HepG2 (cell line): Measurements from ENCODE around the gene TEDC2. TPM values are rescaled to one million over a fixed set of nuclear protein-coding genes. Genes with fewer than 3 reads are reported as not detected.

Source experiments
- ATAC-seq: fragments of 200-7000 bp; cut with Tn5 transposase; 3 replicates; pipeline ENCODE4 v1.9.1; 2020; ENCODE audit warnings: mild to moderate bottlenecking, moderate library complexity
- BruUV-seq: library from RNA; stranded (reverse); fragments of 400-500 nt; replicated peaks from 2 replicates; lab custom pipeline; 2021; lab: Mats Ljungman, UMichigan
- CTCF ChIA-PET: fragments of 300-600 bp; formaldehyde crosslinking; extraction: SDS; loops from one replicate; lab custom pipeline; 2021; ENCODE audit warnings: low total read pairs, inconsistent platforms, low intra/inter-chr PET ratio; lab: Yijun Ruan, JAX
- POLR2A ChIA-PET: fragments of 350-600 bp; sonication (Branson Sonifier 250); formaldehyde crosslinking; loops from one replicate; lab custom pipeline; 2020; ENCODE audit warnings: antibody characterized with exemption, inconsistent platforms; lab: Yijun Ruan, JAX
- DNase-seq: peaks from one replicate; pipeline ENCODE4 v3.0.0-alpha.2; 2015; ENCODE audit warnings: low spot score
- FAIRE-seq: peaks from 3 replicates; lab custom pipeline; 2011; peaks lifted over from hg19 to GRCh38; lab: Jason Lieb, UNC
- H2AFZ ChIP-seq: one replicate; pipeline ENCODE4 v1.6.1; 2011; ENCODE audit warnings: low read length, inconsistent platforms
- H3K27ac ChIP-seq: fragments of 300-600 bp; 3 replicates; pipeline ENCODE4 v1.8.0; 2011; ENCODE audit warnings: mixed run types, mild to moderate bottlenecking, mixed read lengths, low read length, inconsistent platforms; ENCODE audit not compliant: insufficient read depth; ENCODE audit errors: extremely low read length
- H3K27me3 ChIP-seq, 2 experiments: fragments of 200-600 bp in 1 of 2; 2 replicates in 1 of 2; 3 replicates in 1 of 2; pipeline versions ENCODE4 v1.6.0 to v1.8.0; 2011; ENCODE audit warnings: low read length in 2 of 2, mild to moderate bottlenecking in 2 of 2, moderate library complexity in 2 of 2, inconsistent platforms in 1 of 2; ENCODE audit not compliant: insufficient read depth in 2 of 2, control insufficient read depth in 1 of 2
- H3K36me3 ChIP-seq, 2 experiments: fragments of 200-600 bp in 1 of 2; replicated peaks in 1 of 2; 2 replicates in 1 of 2; 3 replicates in 1 of 2; pipeline versions ENCODE4 v1.5.1 to v1.8.0; 2011; ENCODE audit warnings: low read length in 2 of 2, inconsistent platforms in 1 of 2; ENCODE audit not compliant: insufficient read depth in 2 of 2, control insufficient read depth in 1 of 2
- H3K4me1 ChIP-seq: 2 replicates; pipeline ENCODE4 v1.5.1; 2012; ENCODE audit warnings: low read length, inconsistent platforms; ENCODE audit not compliant: insufficient read depth
- H3K4me2 ChIP-seq: 2 replicates; pipeline ENCODE4 v1.6.0; 2011; ENCODE audit warnings: low read depth, low read length, inconsistent platforms
- H3K4me3 ChIP-seq, 3 experiments: fragments of 200-600 bp in 1 of 3; sonication (generic), shearing (Covaris generic) in 1 of 3; replicated peaks in 1 of 3; 2 replicates each; pipeline ENCODE4 v1.5.1; 2011 to 2016; ENCODE audit warnings: low read length in 3 of 3, inconsistent platforms in 2 of 3, low read depth in 2 of 3, mild to moderate bottlenecking in 2 of 3, control low read depth in 1 of 3, mixed read lengths in 1 of 3; ENCODE audit not compliant: insufficient read depth in 1 of 3
- H3K79me2 ChIP-seq: one replicate; pipeline ENCODE4 v1.6.1; 2011; ENCODE audit warnings: low read length, inconsistent platforms; ENCODE audit not compliant: insufficient read depth
- H3K9ac ChIP-seq: 2 replicates; pipeline ENCODE4 v1.6.0; 2011; ENCODE audit warnings: mild to moderate bottlenecking, low read depth, low read length, inconsistent platforms; ENCODE audit not compliant: insufficient read depth
- H3K9me3 ChIP-seq: 2 replicates; pipeline ENCODE4 v1.5.1; 2012; ENCODE audit warnings: mild to moderate bottlenecking, low read length
- H4K20me1 ChIP-seq: 2 replicates; pipeline ENCODE4 v1.6.0; 2011; ENCODE audit warnings: inconsistent platforms, mild to moderate bottlenecking, low read length, moderate library complexity; ENCODE audit not compliant: insufficient read depth
- GATAD2A ChIP-seq: IDR thresholded peaks from 2 replicates; pipeline ENCODE4 v1.6.1; 2016
- JARID2 ChIP-seq: sonication (generic); formaldehyde crosslinking; IDR thresholded peaks from 2 replicates; pipeline ENCODE4 v1.8.1; 2023; ENCODE audit warnings: missing genetic modification reagents, inconsistent platforms; ENCODE audit not compliant: insufficient replicate concordance
- NFKB2 ChIP-seq: sonication (generic); formaldehyde crosslinking; IDR thresholded peaks from 2 replicates; pipeline ENCODE4 v1.4.0; 2020; ENCODE audit warnings: missing genetic modification reagents, borderline replicate concordance
- NR2F1 ChIP-seq, 2 experiments: fragments of 450-650 bp in 1 of 2; formaldehyde crosslinking in 1 of 2; IDR thresholded peaks; 2 replicates each; pipeline versions ENCODE4 v1.5.0 to v1.6.1; 2016 to 2020; ENCODE audit warnings: mild to moderate bottlenecking in 1 of 2, missing compliant biosample characterization in 1 of 2, missing genetic modification reagents in 1 of 2, moderate library complexity in 1 of 2
- PAF1 ChIP-seq: IDR thresholded peaks from 2 replicates; pipeline ENCODE4 v1.6.1; 2016; ENCODE audit warnings: missing genetic modification reagents, missing compliant biosample characterization
- ZBTB7A ChIP-seq: sonication (generic); formaldehyde crosslinking; IDR thresholded peaks from 2 replicates; pipeline ENCODE4 v1.8.0; 2022; ENCODE audit warnings: mild to moderate bottlenecking, missing genetic modification reagents
- ZNF496 ChIP-seq: sonication (generic); formaldehyde crosslinking; IDR thresholded peaks from 2 replicates; pipeline ENCODE4 v1.8.1; 2023; ENCODE audit warnings: mild to moderate bottlenecking, moderate library complexity, missing genetic modification reagents; ENCODE audit not compliant: insufficient replicate concordance
- ZNF546 ChIP-seq: sonication (generic); formaldehyde crosslinking; conservative IDR thresholded peaks from 2 replicates; pipeline ENCODE4 v1.8.1; 2023; ENCODE audit warnings: mild to moderate bottlenecking, missing genetic modification reagents
- ZNF816 ChIP-seq: sonication (generic); formaldehyde crosslinking; IDR thresholded peaks from 2 replicates; pipeline ENCODE4 v1.8.0; 2022; ENCODE audit warnings: missing genetic modification reagents, mild to moderate bottlenecking, borderline replicate concordance
- ZNF883 ChIP-seq: sonication (generic); formaldehyde crosslinking; IDR thresholded peaks from 2 replicates; pipeline ENCODE4 v1.5.1; 2020; ENCODE audit warnings: mild to moderate bottlenecking, missing genetic modification reagents; ENCODE audit errors: not compliant biosample characterization
- WGBS: methylation state at CpG from one replicate; pipeline ENCODE4 v1.1.6; 2017; ENCODE audit warnings: low lambda C conversion rate; 5-methylcytosine and 5-hydroxymethylcytosine counted together
- in situ Hi-C: cut with HindIII; loops from 2 replicates; pipeline ENCODE4 v1.10.0; 2017; ENCODE audit warnings: low pct_unique_long_range_greater_than_20kb; ENCODE audit not compliant: extremely low pct_ligation_motif_present
- intact Hi-C: fragments of 100-400 bp; cut with micrococcal nuclease; formaldehyde crosslinking; loops from one replicate; pipeline ENCODE4 v1.10.0; 2022; ENCODE audit not compliant: unreplicated experiment
- polyA plus RNA-seq, 8 experiments: library from polyadenylated mRNA; depleted of rRNA in 3 of 8; stranded (reverse) in 7 of 8; unstranded in 1 of 8; fragments of >200 nt; fragmentation: Illumina TruSeq in 4 of 8; extraction: Trizol in 4 of 8; gene quantifications; 2 replicates each; pipeline versions ENCODE4 v1.2.1 to v1.2.3, GENCODE V29; 2011 to 2016; ENCODE audit warnings: low read depth in 4 of 8, missing spikeins in 1 of 8, mixed read lengths in 1 of 8; ENCODE audit not compliant: insufficient read depth in 1 of 8
- total RNA-seq, 5 experiments: library from RNA; depleted of rRNA; stranded (reverse); fragments of >200 nt; fragmentation: Illumina TruSeq; extraction: Trizol; gene quantifications; 2 replicates each; pipeline ENCODE4 v1.2.3, GENCODE V29; 2016; ENCODE audit warnings: low read depth in 1 of 5
- TF ChIP-seq, protein P1 (sequence below): sonication (generic); formaldehyde crosslinking; IDR thresholded peaks from 2 replicates; pipeline ENCODE4 v1.5.1; 2020; ENCODE audit warnings: missing genetic modification reagents, mild to moderate bottlenecking, borderline replicate concordance
- TF ChIP-seq, protein P2 (sequence below): sonication (generic); formaldehyde crosslinking; IDR thresholded peaks from 2 replicates; pipeline ENCODE4 v1.5.1; 2020; ENCODE audit warnings: missing genetic modification reagents, mild to moderate bottlenecking, borderline replicate concordance

TEDC2 gene
- total and polyA plus RNA-seq, 2 of the 13 experiments (the other 11 are each of a cell fraction or from before 2014, with no cell fraction given): 6.2 to 24.4 TPM

DNA sequence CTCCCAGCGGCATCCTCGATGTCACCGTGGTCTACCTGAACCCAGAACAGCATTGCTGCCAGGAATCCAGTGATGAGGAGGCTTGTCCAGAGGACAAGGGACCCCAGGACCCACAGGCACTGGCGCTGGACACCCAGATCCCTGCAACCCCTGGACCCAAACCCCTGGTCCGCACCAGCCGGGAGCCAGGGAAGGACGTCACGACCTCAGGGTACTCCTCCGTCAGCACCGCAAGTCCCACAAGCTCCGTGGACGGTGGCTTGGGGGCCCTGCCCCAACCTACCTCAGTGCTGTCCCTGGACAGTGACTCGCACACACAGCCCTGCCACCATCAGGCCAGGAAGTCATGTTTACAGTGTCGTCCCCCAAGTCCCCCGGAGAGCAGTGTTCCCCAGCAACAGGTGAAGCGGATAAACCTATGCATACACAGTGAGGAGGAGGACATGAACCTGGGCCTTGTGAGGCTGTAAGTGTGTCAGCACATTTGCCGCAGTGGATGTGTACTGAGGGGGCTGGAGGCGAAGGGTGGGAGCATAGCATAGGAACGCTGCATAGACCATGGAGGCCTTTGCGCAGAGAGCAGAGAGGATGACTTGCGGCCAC is 3.3 kb upstream of the TEDC2 start:
- TF ChIP-seq NFKB2 (CRISPR knock-in tag): no peak
- no peak for TF ChIP-seq PAF1
- no peak for TF ChIP-seq ZBTB7A (CRISPR knock-in tag)
- no peak for TF ChIP-seq JARID2 (CRISPR knock-in tag)
- no peak for TF ChIP-seq GATAD2A
- TF ChIP-seq, protein P1, sequence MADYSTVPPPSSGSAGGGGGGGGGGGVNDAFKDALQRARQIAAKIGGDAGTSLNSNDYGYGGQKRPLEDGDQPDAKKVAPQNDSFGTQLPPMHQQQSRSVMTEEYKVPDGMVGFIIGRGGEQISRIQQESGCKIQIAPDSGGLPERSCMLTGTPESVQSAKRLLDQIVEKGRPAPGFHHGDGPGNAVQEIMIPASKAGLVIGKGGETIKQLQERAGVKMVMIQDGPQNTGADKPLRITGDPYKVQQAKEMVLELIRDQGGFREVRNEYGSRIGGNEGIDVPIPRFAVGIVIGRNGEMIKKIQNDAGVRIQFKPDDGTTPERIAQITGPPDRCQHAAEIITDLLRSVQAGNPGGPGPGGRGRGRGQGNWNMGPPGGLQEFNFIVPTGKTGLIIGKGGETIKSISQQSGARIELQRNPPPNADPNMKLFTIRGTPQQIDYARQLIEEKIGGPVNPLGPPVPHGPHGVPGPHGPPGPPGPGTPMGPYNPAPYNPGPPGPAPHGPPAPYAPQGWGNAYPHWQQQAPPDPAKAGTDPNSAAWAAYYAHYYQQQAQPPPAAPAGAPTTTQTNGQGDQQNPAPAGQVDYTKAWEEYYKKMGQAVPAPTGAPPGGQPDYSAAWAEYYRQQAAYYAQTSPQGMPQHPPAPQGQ (CRISPR knock-in tag): no peak
- TF ChIP-seq ZNF883 (CRISPR knock-in tag): no peak
- TF ChIP-seq NR2F1 (CRISPR knock-in tag; IDR thresholded peaks at IDR 0.05): no peak
- TF ChIP-seq ZNF546 (CRISPR knock-in tag): no peak
- TF ChIP-seq, protein P2, sequence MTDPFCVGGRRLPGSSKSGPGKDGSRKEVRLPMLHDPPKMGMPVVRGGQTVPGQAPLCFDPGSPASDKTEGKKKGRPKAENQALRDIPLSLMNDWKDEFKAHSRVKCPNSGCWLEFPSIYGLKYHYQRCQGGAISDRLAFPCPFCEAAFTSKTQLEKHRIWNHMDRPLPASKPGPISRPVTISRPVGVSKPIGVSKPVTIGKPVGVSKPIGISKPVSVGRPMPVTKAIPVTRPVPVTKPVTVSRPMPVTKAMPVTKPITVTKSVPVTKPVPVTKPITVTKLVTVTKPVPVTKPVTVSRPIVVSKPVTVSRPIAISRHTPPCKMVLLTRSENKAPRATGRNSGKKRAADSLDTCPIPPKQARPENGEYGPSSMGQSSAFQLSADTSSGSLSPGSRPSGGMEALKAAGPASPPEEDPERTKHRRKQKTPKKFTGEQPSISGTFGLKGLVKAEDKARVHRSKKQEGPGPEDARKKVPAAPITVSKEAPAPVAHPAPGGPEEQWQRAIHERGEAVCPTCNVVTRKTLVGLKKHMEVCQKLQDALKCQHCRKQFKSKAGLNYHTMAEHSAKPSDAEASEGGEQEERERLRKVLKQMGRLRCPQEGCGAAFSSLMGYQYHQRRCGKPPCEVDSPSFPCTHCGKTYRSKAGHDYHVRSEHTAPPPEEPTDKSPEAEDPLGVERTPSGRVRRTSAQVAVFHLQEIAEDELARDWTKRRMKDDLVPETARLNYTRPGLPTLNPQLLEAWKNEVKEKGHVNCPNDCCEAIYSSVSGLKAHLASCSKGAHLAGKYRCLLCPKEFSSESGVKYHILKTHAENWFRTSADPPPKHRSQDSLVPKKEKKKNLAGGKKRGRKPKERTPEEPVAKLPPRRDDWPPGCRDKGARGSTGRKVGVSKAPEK (CRISPR knock-in tag): no peak
- TF ChIP-seq ZNF496 (CRISPR knock-in tag): no peak
- no peak for TF ChIP-seq ZNF816
- POLR2A ChIA-PET: no interaction called here
- 94% methylated on average over 13 of the region's 21 CpGs for WGBS
- in situ Hi-C loops: no loop called here
- Histone ChIP-seq H3K36me3 (peaks cover 26 to 40% of the 10 kb centered on the region in 2 experiments; a peak in 4 of 5 replicates), H3K4me2 (no peak overlapping the region), H3K27ac (no peak overlapping the region), H3K79me2 (no peaks in the 10 kb centered on the region), H4K20me1 (no peaks in the 10 kb centered on the region), H3K4me1 (peaks cover 23% of the 10 kb centered on the region), H3K4me3 (no peak overlapping the region), H3K9me3 (no peaks in the 10 kb centered on the region), H3K27me3 (no peaks in the 10 kb centered on the region), H3K9ac (no peak overlapping the region), H2AFZ (no peak overlapping the region)
- CTCF ChIA-PET: no interaction called here
- FAIRE-seq: no peak
- intact Hi-C loops: no loop called here
- ATAC-seq: no peak
- no peak for DNase-seq
- BruUV-seq: no TSS peak
